ENCODE results near the gene ARRB2. TPM values are rescaled to one million over a fixed set of nuclear protein-coding genes. Genes with fewer than 3 reads are reported as not detected.

ARRB2 gene
- total and polyA plus RNA-seq, 2 of the 4 experiments (the other 2 are of a cell fraction) = 3.9 to 10.6 TPM

DNA sequence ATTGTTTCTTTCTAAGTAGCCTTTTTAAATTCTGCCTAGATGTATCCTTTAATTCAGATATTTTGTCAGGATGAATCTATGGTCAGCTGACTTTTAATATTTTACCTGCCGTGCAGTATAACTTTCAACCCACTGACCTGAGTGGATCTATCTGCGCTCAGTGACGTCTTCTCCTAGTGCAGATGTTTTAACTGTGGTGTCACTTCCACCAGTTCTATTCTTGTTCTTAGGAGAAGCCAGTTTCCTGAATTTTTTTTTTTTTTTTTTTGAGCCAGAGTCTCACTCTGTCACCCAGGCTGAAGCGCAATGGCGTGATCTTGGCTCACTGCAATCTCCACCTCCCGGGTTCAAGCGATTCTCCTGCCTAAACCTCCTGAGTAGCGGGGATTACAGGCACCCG lies 56.3 kb downstream of the ARRB2 start:
- Histone ChIP-seq H3K18ac (ENCODE audit: low read depth, low read length) (no peak overlapping the region), H3K4ac (ENCODE audit: low read depth, low read length) (no peak overlapping the region), H3K23ac (ENCODE audit: low read depth, low read length) (no peak overlapping the region), H4K20me1 (ENCODE audit: insufficient read depth, low read length) (no peaks in the 10 kb centered on the region), H2AFZ (replicated peaks; ENCODE audit: low read length, poor library complexity) (no peak overlapping the region), H2BK120ac (ENCODE audit: low read depth, low read length) (no peak overlapping the region), H2BK20ac (ENCODE audit: low read depth, low read length) (no peak overlapping the region), H3K4me2 (ENCODE audit: low read depth, low read length) (no peak overlapping the region), H4K8ac (ENCODE audit: low read depth in 2 of 2, low read length in 2 of 2) (no peak overlapping the region), H3K36me3 (ENCODE audit: control insufficient read depth, insufficient read depth, low read length) (no peaks in the 10 kb centered on the region), H2BK15ac (ENCODE audit: low read depth, low read length) (no peak overlapping the region), H3K9me1 (ENCODE audit: insufficient read depth, low read length) (no peaks in the 10 kb centered on the region), H3K9me3 (ENCODE audit: control insufficient read depth, insufficient read depth, low read length) (no peaks in the 10 kb centered on the region), H3K4me1 (ENCODE audit: control insufficient read depth, insufficient read depth, low read length) (no peaks in the 10 kb centered on the region), H3K9ac (ENCODE audit: low read depth, low read length) (no peak overlapping the region), H2BK5ac (ENCODE audit: low read depth, low read length, poor library complexity, severe bottlenecking) (no peak overlapping the region), H4K5ac (ENCODE audit: low read depth, low read length) (no peak overlapping the region), H3K4me3 (ENCODE audit: insufficient read depth, low read depth, low read length) (no peak overlapping the region), H3K27ac (ENCODE audit: insufficient read depth, low read length) (no peak overlapping the region), H2AK5ac (ENCODE audit: low read depth, low read length) (no peak overlapping the region), H3K56ac (ENCODE audit: extremely low read depth, insufficient read depth, low read length) (no peak overlapping the region), H4K91ac (ENCODE audit: insufficient read depth, low read depth, low read length) (no peak overlapping the region), H3K27me3 (ENCODE audit: control insufficient read depth, insufficient read depth, low read length) (peaks cover 16% of the 10 kb centered on the region), H3K14ac (replicated peaks; ENCODE audit: low read depth, low read length) (no peak overlapping the region), H3K79me1 (ENCODE audit: low read depth in 1 of 2, low read length in 2 of 2) (no peaks in the 10 kb centered on the region), H2AK9ac (replicated peaks; ENCODE audit: low read depth, low read length, poor library complexity) (no peak overlapping the region)
- BruUV-seq (replicated peaks) = no TSS peak
- in situ Hi-C loops (cut with MboI; ENCODE audit: low sequenced_read_pairs) (no loop called here), dilution Hi-C loops (cut with HindIII; ENCODE audit: low sequenced_read_pairs, unreplicated experiment) (no loop called here), intact Hi-C loops (cut with micrococcal nuclease) (no loop called here)
- DNase-seq (no peak), ATAC-seq (ENCODE audit: low read depth) (no peak)
- TF ChIP-seq POLR2A (IDR thresholded peaks at IDR 0.05; ENCODE audit: low read depth, low read length) = no peak
- WGBS, 2 experiments (ENCODE audit: extremely low coverage in 2 of 2, insufficient read length in 1 of 2) = 80% methylated on average over 2 of the region's 9 CpGs; no CpG with 5 or more reads in 1 of the 2 experiments
- POLR2A ChIA-PET (ENCODE audit: unreplicated experiment) = no interaction called here
- CTCF ChIA-PET = no interaction called here
